ENCODE data around the gene PCCA.
A peak's percentile ranks its signal among the peaks of the same experiment; 100 is the strongest.

PCCA gene

DNA sequence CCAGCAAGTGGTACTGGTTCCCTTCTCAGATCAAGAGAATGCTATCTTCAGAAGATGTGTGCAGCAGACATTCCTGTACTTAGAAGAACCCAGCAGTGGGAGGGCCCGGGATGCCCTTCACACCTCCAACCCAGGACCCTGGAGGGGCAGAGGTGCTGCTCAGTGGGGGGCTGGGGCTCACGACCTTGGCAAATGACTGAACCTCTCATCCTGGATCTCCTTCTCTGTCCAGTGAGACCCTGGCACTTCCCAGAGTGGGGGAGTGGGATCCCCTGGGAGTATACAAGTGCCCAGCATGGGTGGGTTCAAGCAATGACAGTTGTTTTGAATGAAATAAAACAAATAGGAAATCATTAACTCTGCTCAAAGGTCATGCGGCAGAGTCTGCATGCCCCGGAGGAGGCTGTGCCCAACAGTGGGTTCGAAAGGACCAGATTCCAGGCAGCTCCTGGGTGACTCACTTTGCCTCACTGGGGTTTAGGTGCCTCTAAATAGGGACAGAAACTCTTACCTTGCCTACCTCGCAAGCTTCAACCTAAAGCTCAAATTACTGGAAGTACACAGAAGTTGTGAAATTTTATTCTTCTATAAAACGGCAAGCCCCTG lies 472.8 kb downstream of the PCCA start:
- Histone ChIP-seq H4K20me1 (ENCODE audit: insufficient read depth, low read length) (no peaks in the 10 kb centered on the region), H3K36me3 (replicated peaks; ENCODE audit: low read depth, low read length) (no peaks in the 10 kb centered on the region), H3K9me3 (ENCODE audit: insufficient read depth, low read length) (no peaks in the 10 kb centered on the region), H3K27ac (ENCODE audit: low read length) (no peak overlapping the region), H3K4me2 (ENCODE audit: low read length) (no peak overlapping the region), H3K27me3 (ENCODE audit: low read depth, low read length) (no peaks in the 10 kb centered on the region), H3K9ac (ENCODE audit: low read length) (no peak overlapping the region), H2AFZ (ENCODE audit: low read depth, low read length) (no peak overlapping the region), H3K79me2 (ENCODE audit: low read length) (no peaks in the 10 kb centered on the region), H3K4me1 (ENCODE audit: low read length) (no peaks in the 10 kb centered on the region), H3K4me3 (ENCODE audit: low read length) (no peak overlapping the region)
- no peak for TF ChIP-seq EZH2phosphoT487 (IDR thresholded peaks at IDR 0.05; ENCODE audit: low read depth)
- TF ChIP-seq, protein P1, sequence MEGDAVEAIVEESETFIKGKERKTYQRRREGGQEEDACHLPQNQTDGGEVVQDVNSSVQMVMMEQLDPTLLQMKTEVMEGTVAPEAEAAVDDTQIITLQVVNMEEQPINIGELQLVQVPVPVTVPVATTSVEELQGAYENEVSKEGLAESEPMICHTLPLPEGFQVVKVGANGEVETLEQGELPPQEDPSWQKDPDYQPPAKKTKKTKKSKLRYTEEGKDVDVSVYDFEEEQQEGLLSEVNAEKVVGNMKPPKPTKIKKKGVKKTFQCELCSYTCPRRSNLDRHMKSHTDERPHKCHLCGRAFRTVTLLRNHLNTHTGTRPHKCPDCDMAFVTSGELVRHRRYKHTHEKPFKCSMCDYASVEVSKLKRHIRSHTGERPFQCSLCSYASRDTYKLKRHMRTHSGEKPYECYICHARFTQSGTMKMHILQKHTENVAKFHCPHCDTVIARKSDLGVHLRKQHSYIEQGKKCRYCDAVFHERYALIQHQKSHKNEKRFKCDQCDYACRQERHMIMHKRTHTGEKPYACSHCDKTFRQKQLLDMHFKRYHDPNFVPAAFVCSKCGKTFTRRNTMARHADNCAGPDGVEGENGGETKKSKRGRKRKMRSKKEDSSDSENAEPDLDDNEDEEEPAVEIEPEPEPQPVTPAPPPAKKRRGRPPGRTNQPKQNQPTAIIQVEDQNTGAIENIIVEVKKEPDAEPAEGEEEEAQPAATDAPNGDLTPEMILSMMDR (IDR thresholded peaks at IDR 0.05; ENCODE audit: low read depth, low read length), result no peak

GRCh38 chr13:100563779-100564178 lies 474.9 kb downstream of the PCCA start:
- H3K4me2 ChIP-seq (ENCODE audit: low read length), result no peak overlapping the region
- no peaks in the 10 kb centered on the region for H3K36me3 ChIP-seq (replicated peaks; ENCODE audit: low read depth, low read length)
- H3K4me3 ChIP-seq (ENCODE audit: low read length), result no peak overlapping the region
- no peak overlapping the region for H3K9ac ChIP-seq (ENCODE audit: low read length)
- H4K20me1 ChIP-seq (ENCODE audit: insufficient read depth, low read length), result no peaks in the 10 kb centered on the region
- H3K79me2 ChIP-seq (ENCODE audit: low read length), result no peaks in the 10 kb centered on the region
- H2AFZ ChIP-seq (ENCODE audit: low read depth, low read length), result no peak overlapping the region
- no peaks in the 10 kb centered on the region for H3K4me1 ChIP-seq (ENCODE audit: low read length)
- TF ChIP-seq, protein P1 (IDR thresholded peaks at IDR 0.05; ENCODE audit: low read depth, low read length), result no peak
- TF ChIP-seq EZH2phosphoT487 (IDR thresholded peaks at IDR 0.05; ENCODE audit: low read depth), result no peak
- H3K27ac ChIP-seq (ENCODE audit: low read length), result no peak overlapping the region
- no peaks in the 10 kb centered on the region for H3K27me3 ChIP-seq (ENCODE audit: low read depth, low read length)
- H3K9me3 ChIP-seq (ENCODE audit: insufficient read depth, low read length), result no peaks in the 10 kb centered on the region

DNA sequence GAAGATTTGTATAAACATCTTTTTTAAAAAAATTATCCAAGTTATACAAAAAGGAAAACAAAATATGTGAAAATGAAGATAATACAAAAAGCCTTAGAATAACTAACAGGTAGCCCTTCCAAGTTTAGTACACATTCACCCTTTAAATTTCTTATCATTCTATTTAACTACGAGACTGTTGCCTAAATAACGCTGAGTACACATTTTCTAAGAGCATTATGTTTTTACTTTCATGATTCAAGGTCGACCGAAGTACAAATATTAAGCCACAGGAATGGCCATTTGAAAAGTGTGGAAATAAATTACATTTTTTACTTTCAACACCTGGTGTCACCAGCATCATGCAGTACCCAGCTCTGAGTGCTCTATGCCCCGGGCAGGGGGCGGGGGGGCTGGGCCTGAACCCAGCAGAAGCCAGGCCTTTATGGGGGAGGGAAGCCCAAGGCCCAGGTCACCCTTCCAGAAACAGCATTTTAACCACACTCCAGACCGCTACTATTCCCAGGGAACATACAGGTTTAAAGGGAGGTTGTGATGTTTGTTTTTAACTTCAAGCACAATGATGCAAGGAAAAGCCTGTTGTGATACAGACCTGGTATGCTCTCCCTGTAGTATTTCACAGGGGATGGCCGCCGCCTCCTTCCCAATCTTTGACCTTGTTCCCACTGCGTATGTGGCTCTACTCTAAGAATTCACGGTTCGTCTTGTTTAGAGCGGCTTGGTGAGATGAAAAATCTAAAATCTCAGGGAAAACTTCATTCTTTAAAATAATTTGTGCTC lies 475.7 kb downstream of the PCCA start:
- no peak overlapping the region for H3K9ac ChIP-seq (ENCODE audit: low read length)
- TF ChIP-seq, protein P1 (IDR thresholded peaks at IDR 0.05; ENCODE audit: low read depth, low read length), result 0 out of 2 replicates have a peak, but pooled peaks have one; percentile 4
- no peak for TF ChIP-seq EZH2phosphoT487 (IDR thresholded peaks at IDR 0.05; ENCODE audit: low read depth)
- no peak overlapping the region for H3K4me3 ChIP-seq (ENCODE audit: low read length)

GRCh38 chr13:100565286-100565685 lies 476.4 kb downstream of the PCCA start:
- no peaks in the 10 kb centered on the region for H3K4me1 ChIP-seq (ENCODE audit: low read length)
- no peak for TF ChIP-seq EZH2phosphoT487 (IDR thresholded peaks at IDR 0.05; ENCODE audit: low read depth)
- TF ChIP-seq, protein P1 (IDR thresholded peaks at IDR 0.05; ENCODE audit: low read depth, low read length), result peak; percentile 18
- H3K9me3 ChIP-seq (ENCODE audit: insufficient read depth, low read length), result no peaks in the 10 kb centered on the region
- H2AFZ ChIP-seq (ENCODE audit: low read depth, low read length), result no peak overlapping the region
- no peaks in the 10 kb centered on the region for H4K20me1 ChIP-seq (ENCODE audit: insufficient read depth, low read length)
- no peak overlapping the region for H3K4me2 ChIP-seq (ENCODE audit: low read length)
- no peaks in the 10 kb centered on the region for H3K36me3 ChIP-seq (replicated peaks; ENCODE audit: low read depth, low read length)
- no peak overlapping the region for H3K27ac ChIP-seq (ENCODE audit: low read length)
- no peaks in the 10 kb centered on the region for H3K79me2 ChIP-seq (ENCODE audit: low read length)
- H3K27me3 ChIP-seq (ENCODE audit: low read depth, low read length), result no peaks in the 10 kb centered on the region
- H3K4me3 ChIP-seq (ENCODE audit: low read length), result no peak overlapping the region
- H3K9ac ChIP-seq (ENCODE audit: low read length), result no peak overlapping the region

More for the DNA sequence above, 475.7 kb downstream of the PCCA start:
- Histone ChIP-seq H2AFZ (ENCODE audit: low read depth, low read length) (no peak overlapping the region), H3K9me3 (ENCODE audit: insufficient read depth, low read length) (no peaks in the 10 kb centered on the region), H3K4me2 (ENCODE audit: low read length) (no peak overlapping the region), H3K27me3 (ENCODE audit: low read depth, low read length) (no peaks in the 10 kb centered on the region), H3K36me3 (replicated peaks; ENCODE audit: low read depth, low read length) (no peaks in the 10 kb centered on the region), H3K27ac (ENCODE audit: low read length) (no peak overlapping the region), H4K20me1 (ENCODE audit: insufficient read depth, low read length) (no peaks in the 10 kb centered on the region), H3K4me1 (ENCODE audit: low read length) (no peaks in the 10 kb centered on the region), H3K79me2 (ENCODE audit: low read length) (no peaks in the 10 kb centered on the region)
